DOHH2 (cell line): Measurements from ENCODE around the gene EIF2S2.

Experiments
- H3F3A ChIP-seq: fragments of 200-600 bp; sonication (generic), shearing (Covaris generic); 2 replicates; pipeline ENCODE4 v1.6.0; 2016; ENCODE audit warnings: antibody characterized with exemption, mild to moderate bottlenecking; ENCODE audit not compliant: control insufficient read depth, insufficient read depth
- H3K27ac ChIP-seq: fragments of 200-600 bp; sonication (generic); 2 replicates; pipeline ENCODE4 v1.5.1; 2014; ENCODE audit warnings: low read depth, mild to moderate bottlenecking, low read length, moderate library complexity
- H3K27me3 ChIP-seq: fragments of 200-600 bp; sonication (generic); 2 replicates; pipeline ENCODE4 v1.6.1; 2014; ENCODE audit warnings: mild to moderate bottlenecking, low read length, mixed read lengths; ENCODE audit not compliant: control insufficient read depth
- H3K36me3 ChIP-seq: fragments of 200-600 bp; sonication (generic); 2 replicates; pipeline ENCODE4 v1.6.1; 2014; ENCODE audit warnings: mild to moderate bottlenecking, low read length, moderate library complexity, mixed read lengths; ENCODE audit not compliant: control insufficient read depth
- H3K4me1 ChIP-seq: fragments of 200-600 bp; sonication (generic); 2 replicates; pipeline ENCODE4 v1.6.1; 2014; ENCODE audit warnings: mild to moderate bottlenecking, low read length, mixed read lengths; ENCODE audit not compliant: control insufficient read depth
- H3K4me2 ChIP-seq: fragments of 200-600 bp; sonication (generic); 2 replicates; pipeline ENCODE4 v1.6.0; 2014; ENCODE audit warnings: mild to moderate bottlenecking, low read length, moderate library complexity
- H3K4me3 ChIP-seq: fragments of 200-600 bp; sonication (generic); 2 replicates; pipeline ENCODE4 v1.5.1; 2014; ENCODE audit warnings: mild to moderate bottlenecking, low read length, mixed read lengths
- H3K79me2 ChIP-seq: fragments of 200-600 bp; sonication (generic); 2 replicates; pipeline ENCODE4 v1.6.1; 2014; ENCODE audit warnings: mild to moderate bottlenecking, low read length, mixed read lengths; ENCODE audit not compliant: control insufficient read depth
- H3K9me2 ChIP-seq: fragments of 200-600 bp; sonication (generic); replicated peaks from 2 replicates; pipeline ENCODE4 v1.6.1; 2014; ENCODE audit warnings: mild to moderate bottlenecking, low read length, mixed read lengths; ENCODE audit not compliant: control insufficient read depth
- H3K9me3 ChIP-seq: fragments of 200-600 bp; sonication (generic); 2 replicates; pipeline ENCODE4 v1.6.1; 2014; ENCODE audit warnings: antibody characterized with exemption, low read length, mixed read lengths; ENCODE audit not compliant: control insufficient read depth, insufficient read depth
- H4K20me1 ChIP-seq: fragments of 200-600 bp; sonication (generic); 2 replicates; pipeline ENCODE4 v1.6.0; 2014; ENCODE audit warnings: low read depth, mild to moderate bottlenecking, antibody characterized with exemption, low read length, moderate library complexity; ENCODE audit not compliant: control insufficient read depth, insufficient read depth
- EZH2phosphoT487 ChIP-seq: fragments of 200-600 bp; sonication (generic); IDR thresholded peaks from 2 replicates; pipeline ENCODE4 v1.6.1; 2017; ENCODE audit warnings: borderline replicate concordance, mild to moderate bottlenecking, antibody characterized with exemption, low read length, moderate library complexity, mixed read lengths
- TF ChIP-seq, protein P1 (sequence below): fragments of 200-600 bp; sonication (generic); IDR thresholded peaks from one replicate; pipeline ENCODE4 v1.5.1; 2014; ENCODE audit warnings: antibody characterized with exemption, mild to moderate bottlenecking, low read depth, low read length; ENCODE audit not compliant: poor library complexity, severe bottlenecking

The EIF2S2 gene

DNA sequence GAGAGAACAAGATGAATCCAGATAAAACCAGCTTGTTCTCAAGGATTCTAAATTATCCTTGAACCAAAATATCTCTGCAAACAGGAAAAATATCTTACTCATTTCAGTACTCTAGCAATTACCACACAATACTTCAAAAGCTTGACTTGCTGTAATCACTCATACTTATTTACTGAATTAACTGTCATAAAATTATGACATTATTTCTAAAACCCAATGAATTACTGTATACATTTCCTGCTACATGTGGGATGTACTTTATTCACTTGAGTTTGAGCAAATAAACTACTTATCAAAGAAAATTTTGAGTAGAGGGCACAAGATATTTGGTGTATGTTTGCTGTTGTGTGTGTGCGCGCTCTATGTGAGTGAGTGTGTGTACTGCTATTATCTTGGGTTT is 9.7 kb downstream of the EIF2S2 start:
- H3K9me3 ChIP-seq: no peaks in the 10 kb centered on the region
- H3F3A ChIP-seq: peaks cover 3% of the 10 kb centered on the region; the same call in 1 of the 2 replicates
- H3K27ac ChIP-seq: no peak overlapping the region
- H3K4me1 ChIP-seq: no peaks in the 10 kb centered on the region
- H3K9me2 ChIP-seq: no peaks in the 10 kb centered on the region
- H3K4me2 ChIP-seq: no peak overlapping the region
- peaks cover 22% of the 10 kb centered on the region for H4K20me1 ChIP-seq
- peaks cover 79% of the 10 kb centered on the region for H3K79me2 ChIP-seq
- TF ChIP-seq EZH2phosphoT487: no peak
- TF ChIP-seq, protein P1, sequence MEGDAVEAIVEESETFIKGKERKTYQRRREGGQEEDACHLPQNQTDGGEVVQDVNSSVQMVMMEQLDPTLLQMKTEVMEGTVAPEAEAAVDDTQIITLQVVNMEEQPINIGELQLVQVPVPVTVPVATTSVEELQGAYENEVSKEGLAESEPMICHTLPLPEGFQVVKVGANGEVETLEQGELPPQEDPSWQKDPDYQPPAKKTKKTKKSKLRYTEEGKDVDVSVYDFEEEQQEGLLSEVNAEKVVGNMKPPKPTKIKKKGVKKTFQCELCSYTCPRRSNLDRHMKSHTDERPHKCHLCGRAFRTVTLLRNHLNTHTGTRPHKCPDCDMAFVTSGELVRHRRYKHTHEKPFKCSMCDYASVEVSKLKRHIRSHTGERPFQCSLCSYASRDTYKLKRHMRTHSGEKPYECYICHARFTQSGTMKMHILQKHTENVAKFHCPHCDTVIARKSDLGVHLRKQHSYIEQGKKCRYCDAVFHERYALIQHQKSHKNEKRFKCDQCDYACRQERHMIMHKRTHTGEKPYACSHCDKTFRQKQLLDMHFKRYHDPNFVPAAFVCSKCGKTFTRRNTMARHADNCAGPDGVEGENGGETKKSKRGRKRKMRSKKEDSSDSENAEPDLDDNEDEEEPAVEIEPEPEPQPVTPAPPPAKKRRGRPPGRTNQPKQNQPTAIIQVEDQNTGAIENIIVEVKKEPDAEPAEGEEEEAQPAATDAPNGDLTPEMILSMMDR: no peak
- H3K4me3 ChIP-seq: no peak overlapping the region
- H3K36me3 ChIP-seq: peaks cover 100% of the 10 kb centered on the region
- no peaks in the 10 kb centered on the region for H3K27me3 ChIP-seq

DNA sequence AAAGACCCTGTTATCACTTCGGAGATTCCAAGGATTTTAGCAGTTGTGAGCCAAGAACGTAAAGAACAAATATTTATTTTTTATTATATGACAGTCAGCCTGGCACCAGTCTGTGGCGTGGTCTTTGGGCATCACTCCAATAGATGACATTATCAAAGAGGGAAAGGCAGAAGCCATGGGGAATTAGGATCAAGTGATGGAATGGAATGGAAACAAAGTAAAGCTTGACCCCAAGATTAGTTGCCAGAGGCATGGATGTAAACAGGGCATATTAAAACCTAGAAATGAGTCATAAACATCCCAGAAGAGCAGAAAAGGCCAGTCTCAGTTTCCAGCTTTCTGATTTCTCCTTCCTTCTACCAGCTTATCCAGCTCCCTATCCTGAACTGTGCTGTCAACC is 11.5 kb downstream of the EIF2S2 start:
- no peak overlapping the region for H3K4me3 ChIP-seq
- no peak overlapping the region for H3K27ac ChIP-seq
- TF ChIP-seq, protein P1: no peak
- TF ChIP-seq EZH2phosphoT487: no peak
- H3K4me1 ChIP-seq: no peaks in the 10 kb centered on the region
- H3K4me2 ChIP-seq: no peak overlapping the region
- H4K20me1 ChIP-seq: peaks cover 9% of the 10 kb centered on the region; the same call in 1 of the 2 replicates
- H3F3A ChIP-seq: peaks cover 7% of the 10 kb centered on the region
- H3K9me3 ChIP-seq: no peaks in the 10 kb centered on the region
- H3K36me3 ChIP-seq: peaks cover 100% of the 10 kb centered on the region
- H3K9me2 ChIP-seq: no peaks in the 10 kb centered on the region
- no peaks in the 10 kb centered on the region for H3K27me3 ChIP-seq
- H3K79me2 ChIP-seq: peaks cover 69% of the 10 kb centered on the region

DNA sequence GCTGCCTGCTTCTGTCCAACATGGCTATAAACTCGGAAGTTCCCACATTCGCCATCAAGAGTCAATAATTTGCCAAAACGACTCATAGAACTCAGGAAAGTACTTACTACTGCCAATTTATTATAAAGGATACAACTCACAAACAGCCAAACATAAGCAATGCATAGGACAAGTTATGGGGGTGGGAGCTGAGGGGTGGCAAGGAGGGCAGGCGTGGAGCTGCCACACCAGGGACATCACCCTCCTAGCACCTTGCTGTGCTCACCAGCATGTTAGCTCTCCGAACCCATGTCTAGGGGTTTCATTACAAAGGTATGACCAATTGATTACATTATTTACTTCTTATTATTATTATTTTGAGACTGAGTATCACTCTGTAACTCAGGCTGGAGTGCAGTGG is 12.4 kb downstream of the EIF2S2 start:
- TF ChIP-seq, protein P1: no peak
- TF ChIP-seq EZH2phosphoT487: no peak
- Histone ChIP-seq H3K79me2 (peaks cover 60% of the 10 kb centered on the region), H3K4me3 (no peak overlapping the region), H3F3A (peaks cover 11% of the 10 kb centered on the region), H4K20me1 (peaks cover 9% of the 10 kb centered on the region; the same call in 1 of the 2 replicates), H3K27me3 (no peaks in the 10 kb centered on the region), H3K36me3 (peaks cover 100% of the 10 kb centered on the region), H3K4me2 (no peak overlapping the region), H3K9me2 (no peaks in the 10 kb centered on the region), H3K27ac (no peak overlapping the region), H3K4me1 (no peaks in the 10 kb centered on the region), H3K9me3 (no peaks in the 10 kb centered on the region)
